ENCODE data around the gene SPATA31D1. TPM values are rescaled to one million over a fixed set of nuclear protein-coding genes. Genes with fewer than 3 reads are reported as not detected.

Gene SPATA31D1
- total RNA-seq, 1 experiment from 2014 or later, result not detected

DNA sequence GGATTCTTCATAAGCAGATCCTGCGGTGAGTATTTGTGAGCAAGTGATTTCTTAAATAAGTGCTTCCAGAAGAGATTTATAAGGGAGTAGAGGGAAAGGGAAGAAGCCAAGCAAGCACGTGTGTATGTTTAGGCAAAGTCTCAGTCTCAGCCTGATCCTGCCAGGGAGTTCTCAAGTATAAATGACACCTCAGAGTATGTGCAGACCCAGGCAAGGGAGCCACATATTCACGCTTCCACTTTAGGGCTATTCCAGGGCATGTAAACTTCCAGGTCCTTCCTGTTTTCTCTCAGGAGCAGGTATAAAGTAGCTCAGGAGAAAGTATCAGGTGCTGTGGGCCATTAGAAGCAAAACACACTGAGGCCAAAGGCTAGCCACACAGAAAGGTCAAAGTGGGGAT lies 22.6 kb downstream of the SPATA31D1 start:
- no CpG with 5 or more reads among the region's 3 CpGs for WGBS (ENCODE audit: extremely low coverage, insufficient read length, low lambda C conversion rate)
- no peaks in the 10 kb centered on the region for H3K27me3 Mint-ChIP-seq (ENCODE audit: low read depth)
- no peak for DNase-seq

More for the DNA sequence above, 22.6 kb downstream of the SPATA31D1 start:
- H3K9me3 Mint-ChIP-seq, result peaks cover 17 to 23% of the 10 kb centered on the region in 2 experiments
- no peak overlapping the region for H2BK15ac ChIP-seq (ENCODE audit: low read depth, low read length)
- no peak overlapping the region for H2BK5ac ChIP-seq (ENCODE audit: insufficient read length, low read length)
- H3T11ph ChIP-seq (ENCODE audit: low read length), result no peak overlapping the region
- H3K9ac ChIP-seq (ENCODE audit: extremely low read depth, insufficient read length, low read length), result no peak overlapping the region
- H4K20me1 ChIP-seq (ENCODE audit: control insufficient read depth, insufficient read depth, insufficient read length), result no peaks in the 10 kb centered on the region
- no peak overlapping the region for H2BK20ac ChIP-seq (ENCODE audit: low read depth, low read length, poor library complexity, severe bottlenecking)
- H3K4me2 ChIP-seq (ENCODE audit: insufficient read depth, insufficient read length, low read length), result no peak overlapping the region
- H2AFZ ChIP-seq (ENCODE audit: low read length), result no peak overlapping the region
- H2BK120ac ChIP-seq (ENCODE audit: low read depth, low read length, poor library complexity, severe bottlenecking), result no peak overlapping the region
- no peak overlapping the region for H3K56ac ChIP-seq (ENCODE audit: insufficient read length, low read depth, low read length)
- H4K8ac ChIP-seq (replicated peaks; ENCODE audit: insufficient read length, low read depth, low read length), result no peak overlapping the region
- no peak overlapping the region for H3K14ac ChIP-seq (ENCODE audit: insufficient read depth, low read length)
- H3K36me3 Mint-ChIP-seq (ENCODE audit: insufficient read depth in 1 of 3, low read depth in 3 of 3), result peaks cover 13 to 19% (median 17%) of the 10 kb centered on the region in 3 experiments
- no peaks in the 10 kb centered on the region for H3K79me1 ChIP-seq (ENCODE audit: insufficient read depth, low read depth, low read length, poor library complexity, severe bottlenecking)
- H2AK5ac ChIP-seq (ENCODE audit: insufficient read length, low read length), result no peak overlapping the region
- H3K23ac ChIP-seq (ENCODE audit: insufficient read length, low read depth, low read length), result no peak overlapping the region
- no peak overlapping the region for H3K4ac ChIP-seq (ENCODE audit: low read depth, low read length)
- no peak overlapping the region for H3K18ac ChIP-seq (ENCODE audit: insufficient read length, low read depth, low read length)
- H4K5ac ChIP-seq (ENCODE audit: insufficient read length, low read depth, low read length), result no peak overlapping the region
- H3K27me3 ChIP-seq (ENCODE audit: insufficient read depth, low read length), result no peaks in the 10 kb centered on the region
- no peak overlapping the region for H2BK12ac ChIP-seq (ENCODE audit: insufficient read length, low read depth, low read length)
- peaks cover 9 to 12% of the 10 kb centered on the region in 2 experiments for H3K4me1 Mint-ChIP-seq
- no peak overlapping the region for H4K91ac ChIP-seq (ENCODE audit: insufficient read length, low read depth, low read length)
- H3K23me2 ChIP-seq (ENCODE audit: insufficient read length, low read depth, low read length, poor library complexity, severe bottlenecking), result no peaks in the 10 kb centered on the region
- H3K4me3 Mint-ChIP-seq, result no peak overlapping the region
- no peaks in the 10 kb centered on the region for H3K79me2 ChIP-seq (ENCODE audit: insufficient read depth, low read length)
- H3K9me3 ChIP-seq (ENCODE audit: control insufficient read depth, low read depth, low read length), result peaks cover 5% of the 10 kb centered on the region
- H3K27ac ChIP-seq (ENCODE audit: insufficient read length, low read depth, low read length), result no peak overlapping the region
- no peak overlapping the region for H3K27ac Mint-ChIP-seq
- no peaks in the 10 kb centered on the region for H3K4me1 ChIP-seq (ENCODE audit: insufficient read depth, low read length)
- TF ChIP-seq CTCF (conservative IDR thresholded peaks at IDR 0.05), result no peak

Measured in H9 (cell line).